BJ (cell line): ENCODE measurements around the gene S100B. TPM values are rescaled to one million over a fixed set of nuclear protein-coding genes. Genes with fewer than 3 reads are reported as not detected.

Experiments
- CTCF ChIA-PET: fragments of 350-600 bp; formaldehyde crosslinking; extraction: SDS; loops from one replicate; lab custom pipeline; 2021; ENCODE audit warnings: antibody characterized with exemption, inconsistent platforms; lab: Yijun Ruan, JAX
- POLR2A ChIA-PET: fragments of 300-600 bp; sonication (Branson Sonifier 250); formaldehyde crosslinking; extraction: SDS; loops from one replicate; lab custom pipeline; 2021; ENCODE audit warnings: antibody characterized with exemption; lab: Charles Lee
- DNase-seq: peaks from one replicate; pipeline ENCODE4 v3.0.0-alpha.2; 2011; ENCODE audit warnings: low read depth
- H3K27me3 ChIP-seq: 2 replicates; pipeline ENCODE4 v1.6.0; 2011; ENCODE audit warnings: low read length; ENCODE audit not compliant: control insufficient read depth, insufficient read depth
- H3K36me3 ChIP-seq: 2 replicates; pipeline ENCODE4 v1.5.1; 2011; ENCODE audit warnings: low read length; ENCODE audit not compliant: control insufficient read depth, insufficient read depth
- H3K4me3 ChIP-seq: 2 replicates; pipeline ENCODE4 v1.5.1; 2011; ENCODE audit warnings: low read depth, mild to moderate bottlenecking, control low read depth, low read length
- polyA plus RNA-seq: library from polyadenylated mRNA; depleted of rRNA; stranded (reverse); fragments of >200 nt; gene quantifications from 2 replicates; pipeline ENCODE4 v1.2.3, GENCODE V29; 2011
- TF ChIP-seq, protein P1 (sequence below): IDR thresholded peaks from 2 replicates; pipeline ENCODE4 v1.5.1; 2011; ENCODE audit warnings: low read depth, mild to moderate bottlenecking, control low read depth, inconsistent platforms, low read length, moderate library complexity; ENCODE audit not compliant: insufficient read depth

S100B gene
- polyA plus RNA-seq, 1 experiment: not detected

DNA sequence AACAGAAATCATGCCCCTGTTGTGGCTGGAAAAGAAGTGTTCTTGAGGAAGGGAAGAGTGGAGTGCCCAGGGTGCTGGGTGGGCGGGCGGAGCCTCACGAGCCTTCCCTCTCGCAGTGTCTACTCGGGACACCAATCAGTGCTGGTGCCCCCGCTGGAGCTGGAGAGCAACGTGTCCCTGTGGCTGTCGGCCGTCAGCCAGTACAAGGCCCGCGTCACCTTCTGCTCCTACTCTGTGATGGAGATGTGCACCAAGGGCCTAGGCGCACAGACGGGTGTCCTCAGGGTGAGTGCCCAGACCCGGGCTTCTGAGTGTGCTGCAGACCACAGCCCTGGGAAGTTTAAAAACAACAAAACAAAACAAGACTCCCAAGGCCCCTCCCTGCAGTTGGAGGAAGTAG lies 47.4 kb downstream of the S100B start:
- Histone ChIP-seq H3K36me3 (peaks cover 34% of the 10 kb centered on the region), H3K27me3 (no peaks in the 10 kb centered on the region), H3K4me3 (no peak overlapping the region)
- DNase-seq: no peak
- ChIA-PET CTCF (no interaction called here), POLR2A (no interaction called here)
- TF ChIP-seq, protein P1, sequence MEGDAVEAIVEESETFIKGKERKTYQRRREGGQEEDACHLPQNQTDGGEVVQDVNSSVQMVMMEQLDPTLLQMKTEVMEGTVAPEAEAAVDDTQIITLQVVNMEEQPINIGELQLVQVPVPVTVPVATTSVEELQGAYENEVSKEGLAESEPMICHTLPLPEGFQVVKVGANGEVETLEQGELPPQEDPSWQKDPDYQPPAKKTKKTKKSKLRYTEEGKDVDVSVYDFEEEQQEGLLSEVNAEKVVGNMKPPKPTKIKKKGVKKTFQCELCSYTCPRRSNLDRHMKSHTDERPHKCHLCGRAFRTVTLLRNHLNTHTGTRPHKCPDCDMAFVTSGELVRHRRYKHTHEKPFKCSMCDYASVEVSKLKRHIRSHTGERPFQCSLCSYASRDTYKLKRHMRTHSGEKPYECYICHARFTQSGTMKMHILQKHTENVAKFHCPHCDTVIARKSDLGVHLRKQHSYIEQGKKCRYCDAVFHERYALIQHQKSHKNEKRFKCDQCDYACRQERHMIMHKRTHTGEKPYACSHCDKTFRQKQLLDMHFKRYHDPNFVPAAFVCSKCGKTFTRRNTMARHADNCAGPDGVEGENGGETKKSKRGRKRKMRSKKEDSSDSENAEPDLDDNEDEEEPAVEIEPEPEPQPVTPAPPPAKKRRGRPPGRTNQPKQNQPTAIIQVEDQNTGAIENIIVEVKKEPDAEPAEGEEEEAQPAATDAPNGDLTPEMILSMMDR: no peak

DNA sequence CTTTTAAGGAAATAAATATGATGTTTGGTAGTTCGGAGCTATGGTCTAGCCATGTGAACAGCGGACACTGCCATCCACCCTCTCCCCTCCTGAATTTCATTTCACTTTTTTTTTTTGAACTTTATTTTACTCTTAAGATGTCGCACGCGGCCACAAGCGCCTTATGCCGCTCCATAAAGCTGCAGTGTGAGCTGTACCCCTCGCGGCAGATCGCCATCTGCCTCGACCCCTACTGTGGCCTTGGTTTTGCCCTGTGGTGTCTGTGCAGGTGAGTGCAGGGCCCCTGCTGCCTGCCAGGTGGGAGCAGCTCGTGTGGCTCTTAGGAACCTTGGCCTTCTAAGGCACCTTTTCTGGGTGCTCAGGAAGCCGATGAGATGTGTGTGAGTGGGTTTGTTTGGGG lies 48.1 kb downstream of the S100B start:
- H3K27me3 ChIP-seq: no peaks in the 10 kb centered on the region
- DNase-seq: no peak
- POLR2A ChIA-PET: no interaction called here
- no peak overlapping the region for H3K4me3 ChIP-seq
- CTCF ChIA-PET: no interaction called here
- TF ChIP-seq, protein P1: no peak
- H3K36me3 ChIP-seq: peaks cover 32% of the 10 kb centered on the region

DNA sequence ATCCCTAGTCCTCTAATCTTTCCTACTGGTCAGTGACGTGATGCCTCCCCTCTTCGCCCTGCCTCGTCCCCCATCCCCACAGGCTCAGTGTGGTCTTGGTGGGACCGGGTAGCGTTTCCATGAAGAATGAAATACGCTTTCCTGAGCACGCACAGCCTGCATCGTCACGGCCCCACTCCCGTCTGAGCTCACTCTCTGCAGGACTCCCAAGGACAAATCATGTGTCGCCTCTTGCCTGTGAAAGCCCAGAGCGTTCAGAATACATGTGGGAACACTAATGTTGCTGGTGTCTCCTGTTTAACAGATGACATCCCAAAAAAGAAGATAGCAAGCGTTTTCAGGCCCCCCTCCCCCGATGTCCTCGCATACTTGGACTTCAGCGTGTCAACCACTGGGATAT lies 49.2 kb downstream of the S100B start:
- H3K36me3 ChIP-seq: peaks cover 29% of the 10 kb centered on the region
- DNase-seq: no peak
- no peak overlapping the region for H3K4me3 ChIP-seq
- TF ChIP-seq, protein P1: no peak
- CTCF ChIA-PET: no interaction called here
- no peaks in the 10 kb centered on the region for H3K27me3 ChIP-seq
- POLR2A ChIA-PET: no interaction called here

DNA sequence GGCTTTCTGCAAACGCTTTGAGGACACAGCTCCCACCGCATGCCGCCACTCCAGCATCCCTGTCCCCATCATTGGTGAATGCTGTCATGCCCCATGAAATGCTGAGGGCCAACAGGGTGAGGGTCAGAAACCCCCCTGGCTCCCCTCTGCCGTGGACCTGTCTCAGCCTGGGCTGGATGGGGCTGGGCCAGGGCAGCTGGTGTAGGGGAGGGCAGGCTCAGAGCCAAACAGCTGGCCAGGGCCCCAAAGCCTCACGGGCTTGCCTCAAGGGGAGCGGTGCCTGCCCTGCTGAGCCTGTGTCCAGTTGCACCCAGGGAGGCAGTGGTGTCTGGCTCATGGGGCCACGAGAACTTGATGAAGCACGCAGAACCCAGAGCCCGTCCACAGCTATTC lies 49.7 kb downstream of the S100B start:
- DNase-seq: no peak
- peaks cover 28% of the 10 kb centered on the region for H3K36me3 ChIP-seq
- ChIA-PET CTCF (no interaction called here), POLR2A (no interaction called here)
- no peak overlapping the region for H3K4me3 ChIP-seq
- H3K27me3 ChIP-seq: no peaks in the 10 kb centered on the region
- TF ChIP-seq, protein P1: no peak

DNA sequence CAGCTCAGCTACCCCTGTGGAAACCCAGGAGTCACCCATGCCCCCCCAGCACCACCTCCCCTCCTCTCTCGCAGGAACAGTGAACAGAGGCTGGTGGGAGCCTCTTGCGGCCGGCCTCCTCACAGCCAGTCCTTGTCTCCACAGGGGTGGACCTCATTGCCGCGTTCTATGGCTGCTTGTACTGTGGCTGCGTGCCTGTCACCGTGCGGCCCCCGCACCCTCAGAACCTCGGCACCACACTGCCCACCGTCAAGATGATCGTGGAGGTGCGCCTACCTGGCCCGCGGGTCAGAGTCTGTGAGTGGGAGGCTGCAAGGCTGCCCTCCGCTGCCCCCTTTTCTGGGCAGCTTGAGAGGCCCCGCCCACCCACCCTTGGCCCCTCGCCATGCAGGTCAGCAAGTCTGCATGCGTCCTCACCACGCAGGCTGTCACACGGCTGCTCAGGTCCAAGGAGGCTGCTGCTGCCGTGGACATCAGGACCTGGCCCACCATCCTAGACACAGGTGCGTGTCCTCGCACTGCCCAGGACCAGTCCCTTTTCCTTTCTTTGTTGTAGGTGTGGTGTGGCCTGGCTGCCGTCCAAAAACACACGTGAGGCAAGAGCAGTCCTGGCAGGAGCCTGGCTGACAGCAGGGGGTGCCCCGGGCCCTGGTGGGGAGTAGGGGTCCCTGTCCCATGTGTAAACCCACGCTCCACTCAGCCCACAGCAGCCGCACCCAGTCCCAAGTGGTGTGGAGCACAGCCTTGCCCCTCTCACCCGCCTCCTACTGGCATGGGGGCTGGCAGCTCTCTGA lies 50.3 kb downstream of the S100B start:
- CTCF ChIA-PET: no interaction called here
- no peak for DNase-seq
- Histone ChIP-seq H3K36me3 (peaks cover 27% of the 10 kb centered on the region), H3K27me3 (no peaks in the 10 kb centered on the region), H3K4me3 (no peak overlapping the region)
- TF ChIP-seq, protein P1: no peak
- POLR2A ChIA-PET: no interaction called here
